Gastrocnemius medialis (tissue), 4 donors: Measurements from ENCODE around the gene NEDD4L. TPM values are rescaled to one million over a fixed set of nuclear protein-coding genes. Genes with fewer than 3 reads are reported as not detected.

Experiments
- ATAC-seq, 2 donors: fragments of 150-250 bp; one replicate each; pipeline ENCODE4 v1.9.1; 2016
- DNase-seq, 2 donors: peaks; one replicate each; pipeline ENCODE4 v3.0.0-alpha.2; 2019
- H3K27ac ChIP-seq, 4 donors: fragments of 200-600 bp; sonication (generic); 1 replicate in 1 of 4; 2 replicates in 3 of 4; pipeline ENCODE4 v1.5.1; 2016 to 2018; ENCODE audit warnings: mild to moderate bottlenecking in 2 of 4, moderate library complexity in 1 of 4
- H3K27me3 ChIP-seq, 3 donors: fragments of 200-600 bp; sonication (generic) in 2 of 3; 1 replicate in 1 of 3; 2 replicates in 2 of 3; pipeline versions ENCODE4 v1.5.1 to v1.6.0; 2016 to 2019; ENCODE audit warnings: mild to moderate bottlenecking in 1 of 3, moderate library complexity in 1 of 3
- H3K36me3 ChIP-seq, 2 donors: fragments of 200-600 bp; sonication (generic) in 1 of 2; one replicate each; pipeline ENCODE4 v1.5.1; 2017 to 2018
- H3K4me1 ChIP-seq, 2 donors: fragments of 200-600 bp; sonication (generic) in 1 of 2; one replicate each; pipeline ENCODE4 v1.5.1; 2016 to 2017; ENCODE audit warnings: mild to moderate bottlenecking in 2 of 2
- H3K4me3 ChIP-seq, 4 donors: fragments of 200-600 bp; sonication (generic) in 3 of 4; 1 replicate in 1 of 4; 2 replicates in 3 of 4; pipeline ENCODE4 v1.5.1; 2016 to 2019; ENCODE audit warnings: mild to moderate bottlenecking in 2 of 4
- H3K9me3 ChIP-seq, 3 donors: fragments of 200-600 bp; sonication (generic) in 2 of 3; 1 replicate in 1 of 3; 2 replicates in 2 of 3; pipeline ENCODE4 v1.5.1; 2016 to 2019
- CTCF ChIP-seq, 5 experiments: fragments of 450-650 bp in 3 of 5; fragments of 200-600 bp in 2 of 5; sonication (generic) in 2 of 5; IDR thresholded peaks in 4 of 5; conservative IDR thresholded peaks in 1 of 5; 1 replicate in 4 of 5; 2 replicates in 1 of 5; pipeline ENCODE4 v1.5.1; 2016 to 2019; ENCODE audit warnings: antibody characterized with exemption in 5 of 5, mild to moderate bottlenecking in 3 of 5, moderate library complexity in 3 of 5
- POLR2A ChIP-seq, 2 donors: fragments of 450-650 bp; IDR thresholded peaks; one replicate each; pipeline ENCODE4 v1.6.1; 2017; ENCODE audit warnings: antibody characterized with exemption in 2 of 2, mild to moderate bottlenecking in 2 of 2, moderate library complexity in 2 of 2
- in situ Hi-C, 4 donors: fragments of 200-750 bp; cut with MboI; loops; one replicate each; pipeline versions ENCODE4 v1.15.0 to v1.8.0; 2017; ENCODE audit warnings: low sequenced_read_pairs in 4 of 4
- intact Hi-C: fragments of 100-400 bp; cut with DNase I; formaldehyde crosslinking; loops from one replicate; pipeline ENCODE4 v1.15.1; 2023; ENCODE audit warnings: low total_unique reads
- total RNA-seq, 4 donors: library from RNA; depleted of rRNA; stranded (reverse); fragments of >200 nt; gene quantifications; one replicate each; pipeline versions ENCODE4 v1.1.0 to v1.2.3, GENCODE V29; 2016

NEDD4L gene
- total RNA-seq, 4 donors from 2014 or later = 27.4 to 81.5 (median 51.5) TPM

- intact Hi-C loops = no loop called here
- DNase-seq (no peak), ATAC-seq (no peak)
These were observed 128.0 kb downstream of the NEDD4L start for GRCh38 chr18:58172031-58172430.

GRCh38 chr18:58174285-58174684 lies 130.3 kb downstream of the NEDD4L start:
- DNase-seq (no peak), ATAC-seq (no peak)
- intact Hi-C loops = no loop called here
- in situ Hi-C loops = no loop called here
- Histone ChIP-seq H3K4me1 (no peaks in the 10 kb centered on the region), H3K27ac (no peak overlapping the region), H3K4me3 (no peak overlapping the region), H3K9me3 (no peaks in the 10 kb centered on the region), H3K36me3 (no peaks in the 10 kb centered on the region), H3K27me3 (no peaks in the 10 kb centered on the region)
- TF ChIP-seq POLR2A (IDR thresholded peaks at IDR 0.05) (no peak), CTCF (IDR thresholded peaks at IDR 0.05 in 4 of 5, conservative IDR thresholded peaks at IDR 0.05 in 1 of 5) (no peak)

More at GRCh38 chr18:58172031-58172430, 128.0 kb downstream of the NEDD4L start:
- in situ Hi-C loops = no loop called here
- H3K9me3 ChIP-seq = no peaks in the 10 kb centered on the region
- H3K36me3 ChIP-seq = no peaks in the 10 kb centered on the region
- H3K27ac ChIP-seq = no peak overlapping the region
- no peaks in the 10 kb centered on the region for H3K4me1 ChIP-seq
- no peaks in the 10 kb centered on the region for H3K27me3 ChIP-seq
- H3K4me3 ChIP-seq = no peak overlapping the region
- TF ChIP-seq POLR2A (IDR thresholded peaks at IDR 0.05) (no peak), CTCF (IDR thresholded peaks at IDR 0.05 in 4 of 5, conservative IDR thresholded peaks at IDR 0.05 in 1 of 5) (no peak)

GRCh38 chr18:58175122-58175785 lies 131.2 kb downstream of the NEDD4L start:
- Histone ChIP-seq H3K27ac (no peak overlapping the region), H3K9me3 (no peaks in the 10 kb centered on the region), H3K27me3 (no peaks in the 10 kb centered on the region), H3K4me1 (no peaks in the 10 kb centered on the region), H3K4me3 (no peak overlapping the region), H3K36me3 (no peaks in the 10 kb centered on the region)
- intact Hi-C loops (no loop called here), in situ Hi-C loops (loop anchor here in 1 of 4 donors (25.0 kb wide), 1 partner anchor 162 kb away; no protein-coding TSS in a partner anchor)
- DNase-seq (no peak), ATAC-seq (no peak)
- TF ChIP-seq CTCF (IDR thresholded peaks at IDR 0.05 in 4 of 5, conservative IDR thresholded peaks at IDR 0.05 in 1 of 5) (no peak), POLR2A (IDR thresholded peaks at IDR 0.05) (no peak)

- TF ChIP-seq POLR2A (IDR thresholded peaks at IDR 0.05) = no peak
- TF ChIP-seq CTCF (IDR thresholded peaks at IDR 0.05 in 4 of 5, conservative IDR thresholded peaks at IDR 0.05 in 1 of 5) = no peak
- Histone ChIP-seq H3K27me3 (no peaks in the 10 kb centered on the region), H3K4me3 (no peak overlapping the region), H3K36me3 (no peaks in the 10 kb centered on the region), H3K9me3 (no peaks in the 10 kb centered on the region), H3K4me1 (no peaks in the 10 kb centered on the region), H3K27ac (no peak overlapping the region)
- intact Hi-C loops = no loop called here
- DNase-seq (no peak), ATAC-seq (no peak)
- in situ Hi-C loops = loop anchor here in 1 of 4 donors (25.0 kb wide), 1 partner anchor 162 kb away; no protein-coding TSS in a partner anchor
These were observed 131.8 kb downstream of the NEDD4L start for GRCh38 chr18:58175786-58176176.
